ENCODE results near the gene CCND2. TPM values are rescaled to one million over a fixed set of nuclear protein-coding genes. Genes with fewer than 3 reads are reported as not detected.
"Not testable (repeated sequence)": the region's sequence is repeated elsewhere in the genome, so short reads cannot be mapped to it uniquely, and the experiment has no call there.

CCND2 gene
- total RNA-seq, 2 experiments from 2014 or later: 486 to 497 TPM

GRCh38 chr12:4243091-4243490, 30.5 kb upstream of the CCND2 start:
- CTCF ChIA-PET: no interaction called here
- H3K4me3 Mint-ChIP-seq: no peak overlapping the region
- intact Hi-C loops (cut with micrococcal nuclease): no loop called here
- H3K36me3 Mint-ChIP-seq (ENCODE audit: low read depth): no peaks in the 10 kb centered on the region
- peaks cover 14% of the 10 kb centered on the region for H3K4me1 Mint-ChIP-seq (ENCODE audit: low read depth)
- H3K27me3 Mint-ChIP-seq (ENCODE audit: low read depth): peaks cover 6% of the 10 kb centered on the region
- H3K27ac Mint-ChIP-seq: no peak overlapping the region
- H3K9me3 Mint-ChIP-seq: peaks cover 12% of the 10 kb centered on the region
- DNase-seq: no peak

- H3K36me3 Mint-ChIP-seq (ENCODE audit: low read depth); DNase-seq; intact Hi-C loops (cut with micrococcal nuclease); H3K4me3 Mint-ChIP-seq; H3K27me3 Mint-ChIP-seq (ENCODE audit: low read depth); H3K27ac Mint-ChIP-seq; CTCF ChIA-PET: not testable (repeated sequence)
- Mint-ChIP-seq H3K9me3 (peaks cover 10% of the 10 kb centered on the region), H3K4me1 (ENCODE audit: low read depth) (peaks cover 14% of the 10 kb centered on the region)
Measured at GRCh38 chr12:4243491-4244100, 30.0 kb upstream of the CCND2 start.

GRCh38 chr12:4244868-4245267, 28.7 kb upstream of the CCND2 start:
- H3K4me3 Mint-ChIP-seq: no peak overlapping the region
- no peaks in the 10 kb centered on the region for H3K36me3 Mint-ChIP-seq (ENCODE audit: low read depth)
- peaks cover under 1% of the 10 kb centered on the region for H3K9me3 Mint-ChIP-seq
- CTCF ChIA-PET: interaction anchor here (0.6 kb wide), 1 partner anchor 234 kb away, joined by 5 read pairs; no protein-coding TSS in a partner anchor
- peaks cover 14% of the 10 kb centered on the region for H3K4me1 Mint-ChIP-seq (ENCODE audit: low read depth)
- peaks cover 6% of the 10 kb centered on the region for H3K27me3 Mint-ChIP-seq (ENCODE audit: low read depth)
- no peak overlapping the region for H3K27ac Mint-ChIP-seq
- DNase-seq: no peak
- intact Hi-C loops (cut with micrococcal nuclease): no loop called here

GRCh38 chr12:4245446-4245845, 28.1 kb upstream of the CCND2 start:
- H3K36me3 Mint-ChIP-seq (ENCODE audit: low read depth): no peaks in the 10 kb centered on the region
- CTCF ChIA-PET: interaction anchor here (0.6 kb wide), 1 partner anchor 234 kb away, joined by 5 read pairs; no protein-coding TSS in a partner anchor
- H3K4me1 Mint-ChIP-seq (ENCODE audit: low read depth): peaks cover 14% of the 10 kb centered on the region
- no peaks in the 10 kb centered on the region for H3K9me3 Mint-ChIP-seq
- peaks cover 6% of the 10 kb centered on the region for H3K27me3 Mint-ChIP-seq (ENCODE audit: low read depth)
- H3K4me3 Mint-ChIP-seq: no peak overlapping the region
- DNase-seq: no peak
- intact Hi-C loops (cut with micrococcal nuclease): no loop called here
- no peak overlapping the region for H3K27ac Mint-ChIP-seq

GRCh38 chr12:4246116-4246515, 27.4 kb upstream of the CCND2 start:
- H3K4me1 Mint-ChIP-seq (ENCODE audit: low read depth): peaks cover 21% of the 10 kb centered on the region
- intact Hi-C loops (cut with micrococcal nuclease): no loop called here
- H3K4me3 Mint-ChIP-seq: no peak overlapping the region
- H3K36me3 Mint-ChIP-seq (ENCODE audit: low read depth): no peaks in the 10 kb centered on the region
- peaks cover 6% of the 10 kb centered on the region for H3K27me3 Mint-ChIP-seq (ENCODE audit: low read depth)
- CTCF ChIA-PET: no interaction called here
- peak overlapping the region; percentile 10 for H3K27ac Mint-ChIP-seq
- DNase-seq: peak; percentile 51
- no peaks in the 10 kb centered on the region for H3K9me3 Mint-ChIP-seq

- Mint-ChIP-seq H3K4me3 (no peak overlapping the region), H3K9me3 (no peaks in the 10 kb centered on the region), H3K27me3 (ENCODE audit: low read depth) (no peaks in the 10 kb centered on the region), H3K36me3 (ENCODE audit: low read depth) (no peaks in the 10 kb centered on the region), H3K27ac (peak overlapping the region; percentile 74), H3K4me1 (ENCODE audit: low read depth) (peaks cover 23% of the 10 kb centered on the region)
- CTCF ChIA-PET: interaction anchor here (0.6 to 1.7 kb wide), 10 partner anchors 18 to 367 kb away, joined by 3 to 12 read pairs (median 4); partner anchors contain the start of gene CCND2
- no peak for DNase-seq
- intact Hi-C loops (cut with micrococcal nuclease): loop anchor here (1.0 to 2.0 kb wide), 5 partner anchors 18 to 143 kb away; no protein-coding TSS in a partner anchor
Measured at GRCh38 chr12:4250691-4251090, 22.9 kb upstream of the CCND2 start.

- no peaks in the 10 kb centered on the region for H3K27me3 Mint-ChIP-seq (ENCODE audit: low read depth)
- H3K27ac Mint-ChIP-seq: peak overlapping the region; percentile 74
- intact Hi-C loops (cut with micrococcal nuclease): loop anchor here (1.0 to 2.0 kb wide), 5 partner anchors 17 to 144 kb away; no protein-coding TSS in a partner anchor
- peak overlapping the region; percentile 8 for H3K4me3 Mint-ChIP-seq
- peak; percentile 69 for DNase-seq
- CTCF ChIA-PET: interaction anchor here (0.6 to 1.7 kb wide), 10 partner anchors 17 to 368 kb away, joined by 3 to 12 read pairs (median 3); partner anchors contain the start of gene CCND2
- no peaks in the 10 kb centered on the region for H3K36me3 Mint-ChIP-seq (ENCODE audit: low read depth)
- H3K9me3 Mint-ChIP-seq: no peaks in the 10 kb centered on the region
- peaks cover 17% of the 10 kb centered on the region for H3K4me1 Mint-ChIP-seq (ENCODE audit: low read depth)
Measured at GRCh38 chr12:4251216-4251891, 22.2 kb upstream of the CCND2 start.

- Mint-ChIP-seq H3K4me1 (ENCODE audit: low read depth) (peaks cover 20% of the 10 kb centered on the region), H3K27me3 (ENCODE audit: low read depth) (no peaks in the 10 kb centered on the region), H3K9me3 (no peaks in the 10 kb centered on the region), H3K27ac (no peak overlapping the region), H3K4me3 (no peak overlapping the region), H3K36me3 (ENCODE audit: low read depth) (no peaks in the 10 kb centered on the region)
- intact Hi-C loops (cut with micrococcal nuclease): loop anchor here (1.0 to 2.0 kb wide), 5 partner anchors 17 to 145 kb away; no protein-coding TSS in a partner anchor
- CTCF ChIA-PET: no interaction called here
- DNase-seq: no peak
Measured at GRCh38 chr12:4251967-4252366, 21.6 kb upstream of the CCND2 start.

GRCh38 chr12:4252601-4253000, 21.0 kb upstream of the CCND2 start:
- peaks cover 25% of the 10 kb centered on the region for H3K4me1 Mint-ChIP-seq (ENCODE audit: low read depth)
- H3K36me3 Mint-ChIP-seq (ENCODE audit: low read depth): no peaks in the 10 kb centered on the region
- CTCF ChIA-PET: no interaction called here
- intact Hi-C loops (cut with micrococcal nuclease): no loop called here
- H3K27ac Mint-ChIP-seq: no peak overlapping the region
- no peaks in the 10 kb centered on the region for H3K9me3 Mint-ChIP-seq
- no peaks in the 10 kb centered on the region for H3K27me3 Mint-ChIP-seq (ENCODE audit: low read depth)
- no peak overlapping the region for H3K4me3 Mint-ChIP-seq
- no peak for DNase-seq

- Mint-ChIP-seq H3K4me1 (ENCODE audit: low read depth) (peaks cover 18% of the 10 kb centered on the region), H3K27me3 (ENCODE audit: low read depth) (no peaks in the 10 kb centered on the region), H3K4me3 (no peak overlapping the region), H3K9me3 (no peaks in the 10 kb centered on the region), H3K27ac (no peak overlapping the region), H3K36me3 (ENCODE audit: low read depth) (peaks cover 3% of the 10 kb centered on the region)
- DNase-seq: no peak
- intact Hi-C loops (cut with micrococcal nuclease): no loop called here
- CTCF ChIA-PET: interaction anchor here (0.6 to 2.3 kb wide), 4 partner anchors 8 to 401 kb away, joined by 3 to 6 read pairs (median 4); no protein-coding TSS in a partner anchor
Measured at GRCh38 chr12:4256043-4256826, 17.3 kb upstream of the CCND2 start.

- H3K9me3 Mint-ChIP-seq: no peaks in the 10 kb centered on the region
- CTCF ChIA-PET: interaction anchor here (1.0 to 2.0 kb wide), 3 partner anchors 9 to 374 kb away, joined by 3 to 4 read pairs (median 3); no protein-coding TSS in a partner anchor
- H3K27ac Mint-ChIP-seq: no peak overlapping the region
- no peak for DNase-seq
- H3K27me3 Mint-ChIP-seq (ENCODE audit: low read depth): no peaks in the 10 kb centered on the region
- H3K4me3 Mint-ChIP-seq: no peak overlapping the region
- intact Hi-C loops (cut with micrococcal nuclease): no loop called here
- peaks cover 3% of the 10 kb centered on the region for H3K36me3 Mint-ChIP-seq (ENCODE audit: low read depth)
- H3K4me1 Mint-ChIP-seq (ENCODE audit: low read depth): peaks cover 22% of the 10 kb centered on the region
Measured at GRCh38 chr12:4257442-4257841, 16.1 kb upstream of the CCND2 start.

- intact Hi-C loops (cut with micrococcal nuclease): no loop called here
- Mint-ChIP-seq H3K27ac (no peak overlapping the region), H3K27me3 (ENCODE audit: low read depth) (no peaks in the 10 kb centered on the region), H3K4me1 (ENCODE audit: low read depth) (peaks cover 19% of the 10 kb centered on the region), H3K9me3 (no peaks in the 10 kb centered on the region), H3K36me3 (ENCODE audit: low read depth) (peaks cover 3% of the 10 kb centered on the region), H3K4me3 (no peak overlapping the region)
- CTCF ChIA-PET: interaction anchor here (0.7 kb wide), 1 partner anchor 122 kb away, joined by 3 read pairs; no protein-coding TSS in a partner anchor
- DNase-seq: no peak
Measured at GRCh38 chr12:4259099-4259498, 14.5 kb upstream of the CCND2 start.
